SK-N-SH (cell line): ENCODE data around the gene DDX31. TPM values are rescaled to one million over a fixed set of nuclear protein-coding genes. Genes with fewer than 3 reads are reported as not detected.

Experiments
- CTCF ChIA-PET: fragments of 300-600, 350-600 bp; formaldehyde crosslinking; extraction: SDS; loops from one replicate; lab custom pipeline; 2021; lab: Yijun Ruan, JAX
- POLR2A ChIA-PET: fragments of 350-600 bp; sonication (Branson Sonifier 250); formaldehyde crosslinking; extraction: SDS; loops from one replicate; lab custom pipeline; 2020; ENCODE audit warnings: antibody characterized with exemption, inconsistent platforms; lab: Yijun Ruan, JAX
- DNase-seq: peaks from one replicate; pipeline ENCODE4 v3.0.0; 2012
- H2AFZ ChIP-seq: fragments of 200-600 bp; sonication (generic); 2 replicates; pipeline ENCODE4 v1.8.1; 2016; ENCODE audit warnings: antibody characterized with exemption, mild to moderate bottlenecking, low read depth
- H3F3A ChIP-seq: fragments of 200-600 bp; sonication (generic); replicated peaks from 2 replicates; pipeline ENCODE3; 2016; ENCODE audit warnings: antibody characterized with exemption, mild to moderate bottlenecking; ENCODE audit not compliant: insufficient read depth
- H3K27ac ChIP-seq, 2 experiments: fragments of 200-500 bp in 1 of 2; fragments of 200-600 bp in 1 of 2; sonication (Bioruptor generic) in 1 of 2; sonication (generic), shearing (Covaris generic) in 1 of 2; 2 replicates each; pipeline versions ENCODE4 v1.5.1 to v1.6.1; 2014 to 2016; ENCODE audit warnings: low read depth in 2 of 2, inconsistent platforms in 1 of 2, low read length in 1 of 2, mild to moderate bottlenecking in 1 of 2, mixed read lengths in 1 of 2
- H3K27me3 ChIP-seq: fragments of 200-600 bp; sonication (generic), shearing (Covaris generic); 2 replicates; pipeline ENCODE4 v1.6.1; 2016; ENCODE audit warnings: mixed run types; ENCODE audit not compliant: insufficient read depth
- H3K36me3 ChIP-seq, 2 experiments: fragments of 200-500 bp in 1 of 2; fragments of 200-600 bp in 1 of 2; sonication (Bioruptor generic) in 1 of 2; sonication (generic) in 1 of 2; replicated peaks in 1 of 2; 2 replicates each; pipeline versions ENCODE3 to v1.5.1; 2014 to 2016; ENCODE audit warnings: low read length in 1 of 2, mild to moderate bottlenecking in 1 of 2; ENCODE audit not compliant: insufficient read depth in 2 of 2, control insufficient read depth in 1 of 2
- H3K4me1 ChIP-seq, 2 experiments: fragments of 200-500 bp in 1 of 2; fragments of 200-600 bp in 1 of 2; sonication (Bioruptor generic) in 1 of 2; sonication (generic), shearing (Covaris generic) in 1 of 2; 2 replicates each; pipeline versions ENCODE4 v1.5.1 to v1.6.1; 2014 to 2016; ENCODE audit warnings: low read depth in 1 of 2, low read length in 1 of 2, mixed run types in 1 of 2; ENCODE audit not compliant: insufficient read depth in 2 of 2, control insufficient read depth in 1 of 2
- H3K4me2 ChIP-seq: fragments of 200-600 bp; sonication (generic), shearing (Covaris generic); 2 replicates; pipeline ENCODE4 v1.6.1; 2017; ENCODE audit warnings: mixed run types
- H3K4me3 ChIP-seq, 2 experiments: fragments of 200-500 bp in 1 of 2; fragments of 200-600 bp in 1 of 2; sonication (Bioruptor generic) in 1 of 2; sonication (generic), shearing (Covaris generic) in 1 of 2; 2 replicates each; pipeline versions ENCODE4 v1.5.1 to v1.8.1; 2014 to 2016; ENCODE audit warnings: low read depth in 2 of 2, inconsistent platforms in 1 of 2, low read length in 1 of 2, mild to moderate bottlenecking in 1 of 2, mixed read lengths in 1 of 2, moderate library complexity in 1 of 2
- H3K79me2 ChIP-seq: fragments of 200-600 bp; sonication (generic); 2 replicates; pipeline ENCODE4 v1.8.1; 2017; ENCODE audit warnings: mild to moderate bottlenecking; ENCODE audit not compliant: insufficient read depth
- H3K9ac ChIP-seq: fragments of 200-600 bp; sonication (generic); 2 replicates; pipeline ENCODE4 v1.6.1; 2017; ENCODE audit warnings: mixed run types
- H3K9me2 ChIP-seq: fragments of 200-600 bp; sonication (generic); 2 replicates; pipeline ENCODE4 v1.6.1; 2017; ENCODE audit warnings: mixed run types
- H3K9me3 ChIP-seq: fragments of 200-600 bp; sonication (generic); 2 replicates; pipeline ENCODE4 v1.6.1; 2017; ENCODE audit warnings: mixed run types, mild to moderate bottlenecking, moderate library complexity
- H4K20me1 ChIP-seq: fragments of 200-600 bp; sonication (generic); 2 replicates; pipeline ENCODE4 v1.6.1; 2017; ENCODE audit warnings: mild to moderate bottlenecking, mixed run types; ENCODE audit not compliant: insufficient read depth
- CTCF ChIP-seq: fragments of 200-600 bp; sonication (generic); IDR thresholded peaks from 2 replicates; pipeline ENCODE4 v1.6.1; 2017; ENCODE audit warnings: antibody characterized with exemption, mild to moderate bottlenecking, moderate library complexity
- EP300 ChIP-seq, 2 experiments: IDR thresholded peaks; 2 replicates each; pipeline versions ENCODE4 v1.4.0 to v1.6.1; 2012; ENCODE audit warnings: borderline replicate concordance in 1 of 2, low read depth in 1 of 2, low read length in 1 of 2
- EZH2phosphoT487 ChIP-seq: fragments of 200-600 bp; sonication (generic); IDR thresholded peaks from 2 replicates; pipeline ENCODE4 v1.6.1; 2017; ENCODE audit warnings: low read depth, mixed run types, mild to moderate bottlenecking, antibody characterized with exemption, moderate library complexity, borderline replicate concordance
- MEF2A ChIP-seq: IDR thresholded peaks from 2 replicates; pipeline ENCODE4 v1.4.0; 2012; ENCODE audit warnings: low read depth, borderline replicate concordance
- PBX3 ChIP-seq: IDR thresholded peaks from 2 replicates; pipeline ENCODE4; 2012
- RCOR1 ChIP-seq: fragments of 150-350 bp; IDR thresholded peaks from 2 replicates; pipeline ENCODE4 v1.6.1; 2017; ENCODE audit warnings: antibody characterized with exemption, low read length
- REST ChIP-seq: IDR thresholded peaks from 2 replicates; pipeline ENCODE4 v1.6.1; 2012; ENCODE audit warnings: mild to moderate bottlenecking, low read depth, low read length, moderate library complexity
- RFX5 ChIP-seq: IDR thresholded peaks from 2 replicates; pipeline ENCODE4 v1.6.1; 2012; ENCODE audit warnings: mild to moderate bottlenecking, improper control_type of control experiment, low read length
- TAF1 ChIP-seq: IDR thresholded peaks from 2 replicates; pipeline ENCODE4 v1.6.1; 2012; ENCODE audit warnings: low read depth, mild to moderate bottlenecking, low read length, moderate library complexity, borderline replicate concordance
- USF2 ChIP-seq: fragments of 150-350 bp; IDR thresholded peaks from 2 replicates; pipeline ENCODE4 v1.6.1; 2017; ENCODE audit warnings: antibody characterized with exemption, low read length, low read depth, borderline replicate concordance
- WGBS: methylation state at CpG from one replicate; pipeline ENCODE4 v1.1.6; 2017; ENCODE audit warnings: low lambda C conversion rate; 5-methylcytosine and 5-hydroxymethylcytosine counted together
- polyA plus RNA-seq, 3 experiments: library from polyadenylated mRNA; depleted of rRNA; stranded (reverse); fragments of >200 nt; gene quantifications; 2 replicates each; pipeline ENCODE4 v1.2.3, GENCODE V29; 2012

Gene DDX31
- polyA plus RNA-seq, 1 of the 3 experiments (the other 2 are of a cell fraction): 13.9 TPM

- Histone ChIP-seq H3K9ac (no peak overlapping the region), H3K27ac (no peak overlapping the region), H3K36me3 (peaks cover 66 to 76% of the 10 kb centered on the region in 2 experiments), H3F3A (no peaks in the 10 kb centered on the region), H3K4me1 (no peaks in the 10 kb centered on the region), H3K4me3 (no peak overlapping the region), H3K4me2 (no peak overlapping the region), H3K27me3 (no peaks in the 10 kb centered on the region), H3K9me3 (no peaks in the 10 kb centered on the region), H3K79me2 (peaks cover 92% of the 10 kb centered on the region), H2AFZ (no peak overlapping the region), H3K9me2 (no peaks in the 10 kb centered on the region), H4K20me1 (peaks cover 67% of the 10 kb centered on the region)
- TF ChIP-seq MEF2A (no peak), EP300 (IDR thresholded peaks at IDR 0.05; ENCODE audit: borderline replicate concordance in 1 of 2, low read depth in 1 of 2, low read length in 1 of 2) (no peak)
- no peak for DNase-seq
- 85% methylated on average over 5 of the region's 5 CpGs for WGBS
- ChIA-PET POLR2A (no interaction called here), CTCF (interaction anchor here (0.7 kb wide), 1 partner anchor 31 kb away, joined by 4 read pairs; no protein-coding TSS in a partner anchor)
Measured at GRCh38 chr9:132681561-132681960, 11.8 kb upstream of the DDX31 start.

GRCh38 chr9:132679946-132680625, 10.3 kb upstream of the DDX31 start:
- no peaks in the 10 kb centered on the region for H3K4me1 ChIP-seq
- H3K79me2 ChIP-seq: peaks cover 96% of the 10 kb centered on the region
- no peaks in the 10 kb centered on the region for H3F3A ChIP-seq
- no peaks in the 10 kb centered on the region for H3K27me3 ChIP-seq
- no peak overlapping the region for H3K4me2 ChIP-seq
- no peak overlapping the region for H3K27ac ChIP-seq
- H3K4me3 ChIP-seq: no peak overlapping the region
- ChIA-PET CTCF (interaction anchor here (1.7 kb wide), 1 partner anchor 10 kb away, joined by 5 read pairs; the partner anchor contains the start of genes DDX31 and GTF3C4), POLR2A (no interaction called here)
- H3K36me3 ChIP-seq: peaks cover 52 to 62% of the 10 kb centered on the region in 2 experiments
- H3K9ac ChIP-seq: no peak overlapping the region
- H4K20me1 ChIP-seq: peaks cover 82% of the 10 kb centered on the region
- no peaks in the 10 kb centered on the region for H3K9me2 ChIP-seq
- TF ChIP-seq PBX3 (no peak), EZH2phosphoT487 (no peak), RCOR1 (no peak), CTCF (no peak), USF2 (no peak), RFX5 (no peak), REST (no peak), TAF1 (no peak)
- DNase-seq: no peak
- H3K9me3 ChIP-seq: no peaks in the 10 kb centered on the region
- no peak overlapping the region for H2AFZ ChIP-seq
- 68% methylated on average over 3 of the region's 3 CpGs for WGBS
